CD4-positive, alpha-beta T cell treated with Interleukin-2 at 100 ng/mL for 4 hours (primary cell): ENCODE results near the gene NUMBL.
A peak's percentile ranks its signal among the peaks of the same experiment; 100 is the strongest.

Experiments used
- DNase-seq: peaks from one replicate; pipeline ENCODE4 v3.0.0-alpha.2; 2020; ENCODE audit warnings: low spot score

The NUMBL gene

GRCh38 chr19:40689339-40690049 lies 957 bp downstream of the NUMBL start:
- peak; percentile 23 for DNase-seq

DNA sequence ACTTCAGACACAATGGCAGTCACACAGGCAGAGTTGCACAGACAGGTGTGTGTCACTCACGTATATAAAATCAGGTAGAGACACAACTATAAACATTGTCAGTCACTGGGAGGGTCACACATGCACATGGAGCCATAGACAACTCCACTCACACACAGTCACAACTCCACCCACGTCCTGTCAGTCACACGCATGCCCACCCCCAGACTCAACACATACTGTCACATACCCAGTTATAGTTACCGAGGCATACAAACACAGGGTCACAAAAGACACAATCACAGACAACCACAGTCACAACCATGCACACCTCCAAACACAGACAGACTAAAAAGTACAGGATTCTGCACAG lies 1.5 kb downstream of the NUMBL start:
- DNase-seq = no peak

DNA sequence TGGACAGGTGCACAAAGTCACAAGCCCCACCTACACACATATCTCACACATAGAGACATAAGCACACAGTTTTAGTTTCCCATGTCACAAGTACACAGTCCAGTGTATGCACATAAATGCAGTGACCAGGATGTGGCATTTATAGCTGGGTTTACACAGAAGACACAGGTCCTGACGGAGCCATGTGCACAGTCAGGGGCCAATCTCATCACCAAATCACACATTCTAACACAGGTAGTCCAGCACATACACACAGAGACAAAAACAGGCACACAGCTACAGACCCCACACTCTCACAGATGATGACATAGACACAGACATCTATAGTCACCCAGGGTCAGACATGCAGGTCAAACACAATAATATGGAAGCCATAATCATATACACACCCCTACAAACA lies 2.1 kb downstream of the NUMBL start:
- no peak for DNase-seq

DNA sequence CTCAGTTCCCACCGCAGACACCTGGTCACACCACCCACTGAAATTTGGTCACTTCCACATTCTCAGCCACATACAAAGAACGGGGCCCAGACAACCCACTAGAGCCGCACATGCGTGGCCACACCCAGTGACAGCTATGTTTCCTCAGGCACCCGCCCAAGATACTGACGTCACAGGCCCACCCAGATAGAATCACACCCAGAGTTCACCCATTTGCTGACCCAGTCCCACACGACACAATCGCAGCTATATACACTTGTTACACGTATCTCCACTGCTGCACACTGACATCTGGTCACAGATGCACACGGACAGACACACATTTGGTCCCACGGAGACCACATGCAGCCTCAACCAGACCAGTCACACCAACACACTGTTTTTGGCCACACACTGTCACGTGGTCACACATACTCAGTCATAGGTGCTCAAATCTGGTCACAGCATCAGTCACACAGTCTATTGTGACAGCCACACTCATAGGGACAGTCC lies 2.9 kb downstream of the NUMBL start:
- peak; percentile 34 for DNase-seq

DNA sequence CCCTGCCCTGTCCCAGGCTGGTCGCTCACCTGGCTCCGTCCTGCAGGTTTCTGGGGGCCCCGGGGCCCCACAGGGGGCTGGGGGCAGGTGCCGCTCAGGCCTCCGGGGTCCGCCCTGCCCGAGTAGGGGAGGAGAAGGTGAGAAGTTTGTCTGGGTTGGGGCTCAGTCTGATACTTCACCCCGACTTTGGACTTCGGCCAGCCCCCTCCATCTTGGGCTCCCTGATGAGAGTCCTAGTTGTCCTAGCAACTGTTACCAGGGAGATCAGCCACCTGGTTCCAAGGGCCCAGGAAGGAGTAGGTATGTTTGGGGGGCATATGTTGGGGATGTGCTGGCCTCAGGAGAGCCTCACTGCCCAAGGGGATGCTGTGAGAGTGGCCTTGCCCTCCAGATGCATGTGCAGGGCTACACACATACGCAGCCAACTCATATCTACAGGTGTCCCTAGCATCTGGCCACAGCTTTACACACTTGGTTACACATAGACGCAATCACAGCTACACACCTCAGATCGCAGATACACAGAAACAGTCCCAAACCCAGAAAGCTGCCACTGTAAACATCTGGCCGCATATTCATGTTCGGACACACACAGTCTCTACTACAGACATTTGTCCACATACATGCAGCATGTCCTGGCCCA lies 3.4 kb downstream of the NUMBL start:
- no peak for DNase-seq

- DNase-seq = no peak
Measured at GRCh38 chr19:40685563-40685962, 4.9 kb downstream of the NUMBL start.

DNA sequence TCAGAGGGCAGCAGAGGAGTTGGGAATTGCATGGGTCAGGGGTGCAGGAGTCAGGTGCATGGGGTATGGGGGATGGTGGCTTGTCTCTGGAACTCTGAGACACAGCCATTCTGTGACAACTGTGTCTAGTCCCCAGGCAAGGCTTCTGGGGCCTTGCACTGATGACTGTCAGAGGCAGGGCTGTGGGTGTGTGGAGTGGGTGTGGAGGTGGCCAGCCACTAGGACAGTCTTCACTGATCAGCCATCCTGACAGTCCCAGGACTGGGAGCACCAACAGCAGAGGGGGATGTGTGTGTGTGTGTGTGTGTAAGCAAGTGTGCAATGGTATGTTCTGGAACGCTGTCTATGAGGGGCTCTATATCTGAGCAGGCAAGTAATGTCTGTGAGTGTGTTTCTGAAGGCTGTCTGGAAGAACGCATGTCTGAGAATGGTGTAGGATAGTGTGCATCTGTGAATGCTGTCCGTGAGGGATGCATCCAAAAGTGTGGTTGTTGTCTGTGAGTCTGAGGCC lies 5.4 kb downstream of the NUMBL start:
- DNase-seq = no peak

DNA sequence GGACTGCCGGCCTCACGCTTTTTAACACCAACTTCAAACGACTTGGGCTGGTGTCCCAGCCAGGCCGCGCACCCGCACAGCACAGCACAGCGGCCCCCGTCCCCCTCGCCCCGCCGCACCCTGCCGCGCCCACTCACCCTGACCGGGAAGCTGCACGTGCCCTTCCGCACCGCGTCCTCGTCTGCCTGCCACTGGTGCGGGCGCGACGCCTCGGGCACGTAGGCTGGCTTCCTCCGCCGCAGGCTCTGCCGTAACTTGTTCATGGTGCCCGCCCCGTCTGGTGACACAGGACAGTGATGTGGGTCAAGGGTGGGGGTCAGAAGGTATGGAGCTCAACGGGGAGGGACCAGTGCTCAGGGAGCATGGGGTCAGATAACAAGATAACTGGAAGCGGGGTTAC lies 6.2 kb downstream of the NUMBL start:
- DNase-seq = no peak

DNA sequence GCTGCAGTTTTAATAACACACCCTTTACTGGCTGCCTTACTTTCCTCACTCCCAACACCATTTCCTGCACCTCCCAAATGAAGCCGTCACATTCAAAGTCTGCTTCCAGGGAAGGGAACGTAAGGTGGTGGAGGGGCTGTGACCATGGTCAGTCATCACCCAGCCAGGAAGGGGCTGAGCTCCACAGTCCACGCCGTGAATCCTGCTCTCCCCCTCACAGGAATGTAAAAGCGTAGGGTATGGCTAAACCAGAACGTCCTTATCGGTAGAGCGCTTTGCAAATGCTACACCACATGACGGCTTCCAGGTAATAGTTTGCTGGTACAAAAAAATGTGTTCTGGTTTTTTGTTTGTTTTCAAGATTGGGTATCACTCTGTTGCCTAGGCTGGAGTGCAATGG lies 7.0 kb downstream of the NUMBL start:
- DNase-seq = no peak

- no peak for DNase-seq
Measured at GRCh38 chr19:40682431-40682964, 8.0 kb downstream of the NUMBL start.

DNA sequence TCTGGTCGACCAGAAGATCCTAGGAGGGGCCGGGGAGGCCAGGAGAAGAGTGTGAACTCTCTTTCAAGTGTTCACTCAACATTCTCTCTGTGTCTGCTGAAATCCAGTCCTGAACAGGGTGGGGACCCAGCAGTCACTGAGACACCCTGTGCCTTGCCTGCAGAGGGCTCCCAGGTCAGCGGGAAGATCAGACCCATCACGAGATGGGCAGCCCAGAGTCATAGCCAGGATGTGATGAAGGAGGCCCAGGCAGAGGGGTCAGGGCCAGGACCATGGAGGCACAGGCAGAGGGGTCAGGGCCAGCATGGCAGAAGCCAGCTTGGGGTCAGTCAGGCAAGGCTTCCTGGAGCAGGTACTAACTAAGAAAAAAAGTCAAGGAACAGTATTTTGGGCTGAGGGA lies 9.4 kb downstream of the NUMBL start:
- DNase-seq = no peak

GRCh38 chr19:40677156-40677555 lies 13.3 kb downstream of the NUMBL start:
- DNase-seq = no peak

- no peak for DNase-seq
Measured at GRCh38 chr19:40674291-40674690, 16.2 kb downstream of the NUMBL start.

DNA sequence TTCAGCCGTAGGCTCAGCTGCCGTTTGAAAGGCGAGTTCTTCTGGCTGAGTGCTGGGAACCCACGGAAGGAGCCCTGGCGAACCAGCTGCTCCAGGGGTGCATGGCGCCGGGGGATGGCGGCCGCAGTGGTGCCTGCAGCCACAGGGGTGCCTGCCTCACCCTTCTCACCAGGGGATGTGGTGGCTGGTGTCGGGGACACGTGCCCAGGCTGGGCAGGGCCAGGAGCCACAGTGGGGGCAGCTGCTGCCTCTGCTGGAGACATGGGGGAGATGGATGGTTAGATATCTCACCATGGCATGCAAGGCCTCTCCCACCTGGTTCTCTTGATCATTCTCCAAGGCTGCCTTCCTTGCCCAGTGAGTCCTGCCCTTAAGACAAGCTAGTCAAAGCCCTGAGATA lies 17.1 kb downstream of the NUMBL start:
- DNase-seq = peak; percentile 15

DNA sequence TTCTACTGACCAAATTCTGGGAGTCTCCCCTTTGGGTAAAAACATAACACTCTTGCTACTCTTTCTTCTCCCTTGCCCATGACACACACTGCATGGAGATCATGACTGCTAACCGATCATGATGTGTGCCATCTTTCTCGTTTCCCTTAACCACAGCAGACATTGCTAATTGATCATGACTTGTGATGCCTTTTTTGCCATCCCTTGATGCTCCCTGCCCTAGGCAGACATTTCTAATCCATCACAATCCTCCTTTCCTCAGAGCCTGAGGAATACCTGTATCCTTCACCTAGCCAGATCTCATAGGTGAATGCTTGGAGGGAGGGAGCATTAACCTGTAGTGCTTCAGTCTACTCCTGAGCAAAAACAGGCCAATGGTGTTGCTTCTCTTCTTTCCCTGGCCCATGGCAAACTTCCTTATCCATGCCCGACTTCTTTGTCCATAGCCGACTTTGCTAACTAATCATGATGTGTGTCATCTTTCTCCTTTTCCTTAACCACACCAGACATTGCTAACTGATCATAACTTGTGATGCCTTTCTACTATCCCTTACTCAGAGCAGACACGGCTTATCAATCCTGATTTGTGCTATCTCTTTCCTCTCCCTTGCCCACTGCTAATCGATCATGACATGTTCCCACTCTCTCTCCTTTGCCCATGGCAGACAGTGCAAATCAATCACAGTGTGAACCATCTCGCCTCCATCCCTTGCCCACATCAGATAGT lies 17.7 kb downstream of the NUMBL start:
- no peak for DNase-seq

GRCh38 chr19:40672038-40672437 lies 18.4 kb downstream of the NUMBL start:
- no peak for DNase-seq

GRCh38 chr19:40671404-40671803 lies 19.0 kb downstream of the NUMBL start:
- DNase-seq = no peak

- DNase-seq = no peak
Measured at GRCh38 chr19:40668991-40669614, 21.3 kb downstream of the NUMBL start.

DNA sequence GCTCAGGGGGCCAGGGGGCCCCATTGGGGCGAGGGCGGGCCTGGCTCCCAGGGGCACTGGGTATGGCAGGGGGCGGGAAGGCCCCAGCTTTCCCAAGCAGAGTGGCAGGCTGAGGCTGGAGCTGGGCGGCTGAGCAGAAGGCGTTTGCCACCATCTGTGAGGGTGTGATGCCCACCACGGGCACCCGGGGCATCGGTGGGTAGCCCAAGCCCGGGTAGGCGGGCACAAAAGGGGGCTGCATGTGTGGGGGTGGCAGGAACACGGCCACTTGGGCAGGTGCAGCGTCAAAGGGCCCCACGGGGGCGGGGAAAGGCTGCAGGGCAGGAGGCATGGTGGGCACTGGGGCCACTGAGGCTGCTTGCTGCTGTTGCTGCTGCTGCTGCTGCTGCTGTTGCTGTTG lies 22.8 kb downstream of the NUMBL start:
- DNase-seq = no peak

- no peak for DNase-seq
Measured at GRCh38 chr19:40666803-40667438, 23.5 kb downstream of the NUMBL start.
